Retina (tissue), 1 donor: ENCODE measurements around the gene CACNB4.
"Not testable (repeated sequence)": the region's sequence is repeated elsewhere in the genome, so short reads cannot be mapped to it uniquely, and the experiment has no call there.

Source experiments
- DNase-seq: peaks from one replicate; pipeline ENCODE4 v3.0.0-alpha.2; 2016

The CACNB4 gene

DNA sequence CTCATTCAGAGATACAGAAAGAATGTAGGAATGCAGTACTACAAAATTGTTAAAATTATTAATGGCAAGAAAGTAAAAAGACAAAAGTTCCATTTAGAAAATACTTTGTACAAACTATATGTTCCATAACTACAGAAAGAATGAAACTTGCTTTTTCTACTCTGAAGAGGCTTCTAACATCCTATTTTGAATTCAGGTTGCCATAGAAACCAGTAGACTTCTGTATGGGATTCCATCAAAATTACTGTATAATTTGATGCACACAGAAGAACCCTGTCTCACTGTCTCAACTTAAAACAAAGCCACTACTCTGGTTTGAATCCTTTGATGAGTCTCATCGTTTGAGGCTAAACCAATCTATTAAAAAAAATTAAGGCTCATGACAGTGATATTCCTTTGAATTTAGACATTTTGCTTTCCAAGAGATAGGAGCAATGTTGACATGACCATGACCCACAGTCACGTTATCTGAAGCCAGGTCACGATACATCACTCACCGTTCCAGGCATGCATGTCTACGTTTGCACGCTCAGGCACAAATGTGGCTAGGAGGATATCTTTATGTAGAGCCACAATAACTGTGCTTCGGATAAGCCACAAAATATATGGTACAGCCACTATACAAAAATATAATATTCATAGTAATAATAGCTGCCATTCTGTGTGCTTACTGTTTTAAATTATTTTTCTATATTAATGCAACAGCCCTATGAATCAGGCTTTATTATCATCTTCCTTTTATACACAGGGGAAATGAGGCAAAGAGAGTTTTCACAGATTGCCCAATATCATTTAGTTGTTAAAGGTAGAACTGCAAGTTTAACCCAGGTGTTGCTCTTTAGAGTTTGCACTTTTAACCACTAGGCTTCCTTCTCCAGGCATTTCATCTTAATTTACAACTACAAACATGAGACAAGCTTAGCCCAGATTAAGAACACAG, 82.4 kb downstream of the CACNB4 start:
- DNase-seq, result no peak

DNA sequence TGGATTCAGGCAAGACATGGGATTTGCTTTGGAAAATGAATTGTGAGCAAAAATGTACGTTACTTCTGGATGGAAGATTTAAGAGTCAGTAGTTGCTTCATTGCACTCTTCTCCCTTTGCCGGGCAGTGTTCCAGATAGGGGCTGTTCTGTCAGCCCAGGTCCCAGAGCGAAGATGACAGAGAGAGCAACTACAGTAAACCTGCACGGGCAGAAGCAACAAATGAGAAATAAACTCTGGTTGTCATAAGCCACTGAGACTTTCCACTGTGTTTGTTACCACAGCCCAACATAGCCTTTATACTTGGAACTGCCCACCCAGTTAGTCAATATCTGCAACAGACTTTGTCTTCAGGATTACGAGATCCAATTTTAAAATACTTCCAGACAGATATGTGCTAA, 83.3 kb downstream of the CACNB4 start:
- no peak for DNase-seq

GRCh38 chr2:152012697-152013096, 86.1 kb downstream of the CACNB4 start:
- no peak for DNase-seq

DNA sequence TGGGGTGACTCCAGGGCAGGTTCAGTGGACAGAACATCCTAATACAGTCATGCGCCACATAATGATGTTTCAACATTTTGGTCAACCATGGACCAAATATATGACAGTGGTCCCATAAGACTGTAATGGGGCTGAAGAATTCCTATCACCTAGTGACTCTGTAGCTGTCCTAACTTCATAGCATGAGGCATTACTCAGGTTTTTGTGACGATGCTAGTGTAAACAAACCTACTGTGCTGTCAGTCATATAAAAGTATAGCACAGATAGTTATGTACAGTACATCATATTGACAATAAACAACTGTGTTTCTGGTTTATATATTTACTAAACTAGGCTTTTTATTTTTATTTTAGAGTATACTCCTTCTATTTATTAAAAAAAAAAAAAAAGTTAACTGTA, 87.1 kb downstream of the CACNB4 start:
- DNase-seq, result no peak

DNA sequence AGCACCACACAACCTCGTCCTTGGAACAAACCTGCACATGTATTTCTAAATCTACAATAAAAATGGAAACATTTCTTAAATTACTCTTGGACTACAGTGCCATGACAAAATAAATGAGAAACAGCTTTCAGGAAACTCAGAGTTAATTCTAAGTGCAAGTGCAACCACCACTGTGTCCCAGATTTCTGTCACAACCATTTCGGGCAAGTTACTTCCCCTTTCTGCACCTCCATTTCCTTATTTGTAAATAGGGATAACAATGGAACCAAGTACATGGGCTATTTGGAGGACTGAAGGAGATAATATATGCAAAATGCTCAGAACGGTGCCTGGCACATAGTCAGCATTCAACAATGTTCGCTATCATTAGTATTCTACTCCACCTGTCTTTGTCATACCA, 93.2 kb downstream of the CACNB4 start:
- DNase-seq, result no peak

GRCh38 chr2:152003283-152003682, 95.6 kb downstream of the CACNB4 start:
- DNase-seq, result not testable (repeated sequence)

DNA sequence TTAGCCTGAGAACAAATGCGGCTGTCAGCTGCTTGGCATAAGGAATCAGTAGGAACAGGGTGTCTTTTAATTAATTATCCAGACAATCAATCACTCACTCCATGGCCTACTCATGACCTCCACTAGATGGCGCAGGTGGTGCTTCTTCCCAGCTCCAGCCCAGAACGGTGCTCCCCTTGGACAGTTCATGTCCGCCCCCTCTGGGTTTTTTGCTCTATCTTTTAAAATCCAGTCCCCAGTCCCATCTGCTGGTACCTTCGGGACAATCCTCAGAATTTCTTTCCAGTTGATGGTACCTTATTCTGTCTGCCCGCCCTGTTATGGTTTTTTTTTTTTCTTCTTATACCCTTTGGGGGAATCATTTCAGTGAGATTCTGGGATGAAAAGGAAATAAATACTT, 99.8 kb downstream of the CACNB4 start:
- peak; percentile 47 for DNase-seq

DNA sequence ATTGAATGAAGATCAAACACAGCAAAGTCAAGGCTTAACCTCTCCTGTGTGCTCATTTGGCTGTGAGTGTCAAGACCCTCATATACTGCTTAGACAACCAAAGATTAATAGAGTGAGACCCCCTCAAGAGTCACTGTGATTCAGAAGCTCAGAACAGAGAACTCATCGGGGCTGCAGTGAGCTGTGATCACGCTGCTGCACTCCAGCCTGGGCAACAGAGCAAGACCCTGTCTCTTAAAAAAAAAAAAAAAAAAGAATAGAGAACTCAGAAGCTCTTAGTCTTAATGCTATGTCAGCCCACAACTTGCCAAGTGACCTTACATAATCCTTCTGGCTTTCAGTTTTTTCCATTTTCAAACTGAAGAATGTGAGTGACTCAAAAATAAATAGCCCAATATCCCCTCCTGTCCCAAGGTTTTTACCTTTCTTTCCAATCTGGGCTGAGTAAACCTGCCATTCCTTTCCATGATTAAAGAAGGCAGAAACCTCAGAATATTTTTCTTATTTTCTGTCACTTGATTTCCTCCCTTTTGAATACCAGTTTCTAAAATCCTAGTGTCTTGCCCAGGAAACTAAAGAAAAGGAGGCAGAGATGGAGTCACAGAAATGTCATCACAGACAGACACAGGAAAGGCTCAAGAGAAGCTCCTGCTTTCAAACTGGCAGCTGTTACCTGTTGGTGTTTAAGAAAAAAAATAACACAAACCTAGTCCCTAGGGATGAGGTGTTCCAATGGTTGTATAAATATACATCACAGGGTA, 102.4 kb downstream of the CACNB4 start:
- no peak for DNase-seq

DNA sequence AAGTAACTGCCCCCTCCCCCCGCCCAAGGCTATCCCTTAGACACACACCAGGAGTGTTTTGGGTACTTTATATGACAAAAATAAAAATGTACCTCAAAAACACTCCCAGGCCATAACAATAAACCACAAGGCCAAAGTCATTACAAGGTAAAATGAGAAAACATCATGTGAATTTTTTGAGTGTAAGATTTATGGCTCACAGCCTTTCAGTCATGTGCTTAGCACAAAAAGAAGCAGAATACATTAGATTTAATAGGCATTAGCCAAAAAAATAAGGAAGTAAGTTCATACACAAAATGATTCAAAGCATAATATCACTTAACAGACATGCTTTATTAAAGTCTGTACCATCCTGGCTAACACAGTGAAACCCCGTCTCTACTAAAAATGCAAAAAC, 103.7 kb downstream of the CACNB4 start:
- DNase-seq, result no peak

- not testable (repeated sequence) for DNase-seq
Measured at GRCh38 chr2:151994178-151994577, 104.7 kb downstream of the CACNB4 start.

DNA sequence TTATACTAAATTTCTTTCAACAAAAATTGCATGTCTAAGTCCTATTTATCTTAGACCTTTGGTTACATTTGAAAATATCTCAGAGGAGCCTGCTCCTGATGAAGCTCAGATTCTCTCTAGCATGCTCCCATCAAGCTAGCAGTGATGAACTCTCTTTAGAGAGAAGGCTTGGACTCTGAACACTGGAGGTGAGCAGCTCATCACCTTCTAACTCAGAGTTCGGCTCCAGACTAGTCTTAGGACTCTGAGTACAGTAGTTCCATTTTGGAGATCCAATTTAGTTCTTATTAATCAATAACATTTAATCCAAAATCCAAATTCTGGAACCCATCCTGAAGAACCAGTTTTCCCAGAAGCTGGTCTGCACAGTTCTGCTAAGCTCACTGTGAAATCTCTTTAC, 107.8 kb downstream of the CACNB4 start:
- no peak for DNase-seq

GRCh38 chr2:151989378-151989777, 109.5 kb downstream of the CACNB4 start:
- no peak for DNase-seq

DNA sequence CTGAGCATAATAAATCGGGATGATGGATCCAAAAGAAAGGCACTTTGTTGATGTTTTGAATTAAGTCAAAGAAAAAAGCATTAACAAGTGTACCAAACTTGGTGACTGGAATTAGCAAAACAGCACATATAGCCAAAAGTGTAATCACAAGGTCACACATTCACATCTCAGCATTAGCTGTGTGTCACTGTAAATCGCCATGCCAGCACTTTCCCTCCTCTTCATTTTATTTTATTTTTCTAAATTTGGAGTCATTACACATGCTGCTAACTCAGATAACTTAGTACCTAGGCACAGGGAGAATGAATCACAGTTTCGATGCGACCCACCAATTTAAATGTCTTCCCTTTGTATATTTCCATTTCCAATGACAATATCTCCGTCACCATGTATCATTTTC, 111.4 kb downstream of the CACNB4 start:
- DNase-seq, result no peak

DNA sequence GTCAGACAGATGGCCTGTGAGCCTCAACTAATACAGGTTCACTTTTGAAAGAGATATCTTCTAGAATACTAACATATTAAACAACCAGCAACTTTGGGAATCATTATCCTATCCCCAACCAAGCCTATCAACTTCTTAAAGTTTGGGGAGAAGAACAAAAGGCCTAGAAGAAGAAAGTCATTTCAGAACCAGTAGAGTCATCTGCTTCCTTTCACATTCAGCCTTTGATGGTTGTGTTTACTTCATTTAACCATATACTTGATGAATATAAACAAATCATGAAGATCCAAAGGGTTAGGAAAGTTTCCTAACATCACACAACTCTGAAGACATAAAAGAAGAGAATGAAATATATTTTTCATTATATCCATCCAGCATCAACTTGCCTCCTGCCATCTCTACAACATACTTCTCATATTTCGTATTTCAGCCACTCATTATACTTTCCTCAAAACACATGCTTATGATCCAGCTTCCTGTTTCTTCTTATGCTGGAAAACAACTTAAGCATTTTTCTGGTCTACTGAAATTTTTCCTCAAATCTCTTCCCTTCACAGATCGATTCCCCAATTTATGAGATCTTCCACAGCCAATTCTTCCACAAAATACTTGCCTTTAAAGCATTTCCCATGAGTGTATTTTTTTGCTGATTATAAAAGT, 114.3 kb downstream of the CACNB4 start:
- no peak for DNase-seq

DNA sequence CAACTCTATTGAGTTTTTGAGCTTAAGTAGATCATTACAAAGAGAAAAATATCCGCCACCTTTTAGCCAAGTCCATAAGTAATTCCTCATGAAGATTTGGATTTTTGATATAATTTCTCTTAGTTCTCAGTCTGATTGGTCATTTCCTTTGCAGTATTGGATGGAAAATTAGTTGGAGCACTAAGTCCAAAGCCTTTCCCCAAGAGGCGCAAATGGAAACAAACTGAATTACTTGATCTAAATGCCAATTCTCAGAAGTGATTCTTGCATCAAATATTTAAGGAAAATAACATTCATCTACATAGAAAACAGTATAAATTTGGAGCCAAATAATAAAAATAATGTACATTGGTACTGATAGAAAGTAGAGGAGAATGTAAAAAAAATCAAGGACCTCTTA, 115.6 kb downstream of the CACNB4 start:
- DNase-seq, result no peak

GRCh38 chr2:151981886-151982285, 117.0 kb downstream of the CACNB4 start:
- no peak for DNase-seq

DNA sequence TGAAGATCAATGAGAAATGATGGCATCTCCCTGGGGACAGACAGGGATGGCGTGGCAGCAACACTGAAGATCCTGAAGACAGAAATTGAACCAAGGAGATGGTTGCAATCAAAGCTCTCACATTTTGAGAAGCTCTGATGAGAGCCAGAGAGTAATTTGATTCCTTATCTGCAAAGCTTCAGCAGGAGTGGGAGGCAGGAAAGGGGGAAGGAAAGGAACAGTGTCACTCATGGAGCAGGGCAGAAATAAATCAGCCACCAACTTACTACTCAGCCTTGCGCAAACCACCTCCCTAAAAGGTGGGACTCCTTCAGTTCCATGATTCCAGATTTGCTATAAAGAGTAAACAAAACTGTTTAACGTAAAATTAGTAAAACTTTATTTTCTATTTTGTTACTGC, 119.2 kb downstream of the CACNB4 start:
- no peak for DNase-seq

DNA sequence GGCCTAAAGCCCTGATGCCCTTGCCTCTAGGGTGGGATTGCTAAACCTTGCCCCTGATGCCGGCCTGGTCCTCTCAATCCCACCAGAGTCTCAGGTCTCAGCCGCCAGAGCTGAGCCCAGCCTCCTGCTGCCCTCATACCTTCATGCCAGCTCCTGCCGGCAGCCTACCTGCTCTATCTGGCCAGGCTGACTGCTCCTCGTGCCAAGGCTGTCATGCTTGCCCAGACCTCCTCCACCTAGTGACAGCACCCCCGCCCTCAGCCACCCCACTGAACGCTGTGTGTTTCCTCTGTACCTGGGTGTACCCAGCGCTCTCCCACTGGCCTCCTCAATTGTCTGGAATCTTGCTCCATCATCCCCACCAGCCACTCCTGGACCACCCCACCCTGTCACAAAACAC, 120.1 kb downstream of the CACNB4 start:
- no peak for DNase-seq

DNA sequence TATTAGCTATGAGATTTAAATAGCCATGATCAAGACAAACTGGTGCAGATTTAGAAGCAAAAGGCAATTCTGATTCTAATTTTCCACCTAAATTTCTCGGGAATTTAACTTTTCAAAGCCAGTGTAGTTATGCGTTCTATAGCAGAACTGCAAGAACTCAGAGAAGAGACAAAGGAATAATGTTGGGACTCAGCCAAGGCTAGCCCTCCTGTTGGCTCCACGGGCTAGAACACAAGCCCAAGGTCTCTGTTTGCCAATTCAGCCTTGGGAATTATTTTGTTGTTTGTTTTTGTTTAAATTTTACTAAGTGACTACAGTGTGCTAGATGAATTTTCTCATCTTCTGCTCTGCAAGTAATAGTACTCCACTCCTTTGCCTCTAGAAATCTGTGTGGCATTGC, 121.2 kb downstream of the CACNB4 start:
- no peak for DNase-seq

DNA sequence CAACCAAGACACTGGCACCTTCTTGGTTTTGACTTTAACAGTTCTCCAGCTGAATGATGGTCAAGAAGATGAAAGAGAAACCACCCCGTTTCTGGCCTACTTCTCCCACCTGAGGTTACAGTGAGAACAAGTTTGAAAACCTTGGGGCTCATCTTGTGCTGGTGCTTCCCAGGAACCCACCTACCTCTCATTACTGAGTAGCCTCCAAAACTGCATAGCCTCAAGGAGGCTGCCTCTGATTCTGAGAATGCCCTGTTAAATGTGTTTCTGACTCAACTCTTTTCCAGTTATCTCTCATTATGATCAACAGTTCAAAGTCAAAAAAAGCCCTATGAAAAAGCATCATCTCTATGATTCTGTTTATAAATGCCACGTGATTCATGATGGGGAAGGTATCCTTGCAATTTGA, 121.9 kb downstream of the CACNB4 start:
- DNase-seq, result no peak

DNA sequence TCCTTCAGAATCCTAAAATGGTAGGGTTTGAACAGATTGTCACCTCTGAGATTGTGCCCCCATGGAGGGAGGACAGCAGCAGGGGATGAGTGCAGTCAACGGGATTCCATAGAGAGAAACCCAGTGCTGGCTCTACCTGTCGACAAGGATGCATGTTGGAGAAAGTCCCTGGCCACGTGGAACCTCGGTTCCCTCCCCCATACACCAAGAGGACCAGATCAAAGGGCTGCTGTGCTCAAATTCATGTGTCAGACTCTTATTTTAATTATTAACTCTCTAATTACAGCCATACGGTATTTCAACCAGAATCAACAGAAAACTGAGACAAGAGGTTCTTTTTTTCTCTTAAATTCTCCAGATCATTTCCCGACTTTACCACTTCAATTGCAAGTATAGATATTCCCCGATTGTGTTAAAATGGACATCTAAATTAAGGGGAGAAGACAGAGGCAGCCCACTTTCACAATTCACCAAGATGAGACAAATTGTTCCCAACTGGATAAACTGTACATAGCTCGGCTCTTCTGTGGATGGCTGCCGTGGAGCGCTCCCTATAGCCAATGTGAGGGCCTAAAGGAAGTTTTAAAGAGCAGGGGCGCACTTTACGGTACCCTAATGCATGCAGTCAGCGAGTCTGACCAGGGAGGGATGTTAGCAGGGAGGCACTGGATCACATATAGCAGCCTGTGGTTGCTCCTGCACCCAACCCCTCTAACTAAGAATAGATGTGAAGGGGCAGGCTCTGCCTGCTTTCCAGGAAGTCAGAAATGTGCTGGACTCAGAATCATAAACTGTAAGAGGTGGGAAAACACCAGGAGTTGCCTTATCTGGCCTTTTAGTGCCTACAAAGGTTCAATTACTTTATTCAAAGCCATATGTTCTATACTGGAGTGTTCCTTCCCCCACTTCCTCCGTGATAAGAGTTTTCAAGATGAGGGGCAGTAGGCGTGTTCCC, 123.1 kb downstream of the CACNB4 start:
- DNase-seq, result no peak

DNA sequence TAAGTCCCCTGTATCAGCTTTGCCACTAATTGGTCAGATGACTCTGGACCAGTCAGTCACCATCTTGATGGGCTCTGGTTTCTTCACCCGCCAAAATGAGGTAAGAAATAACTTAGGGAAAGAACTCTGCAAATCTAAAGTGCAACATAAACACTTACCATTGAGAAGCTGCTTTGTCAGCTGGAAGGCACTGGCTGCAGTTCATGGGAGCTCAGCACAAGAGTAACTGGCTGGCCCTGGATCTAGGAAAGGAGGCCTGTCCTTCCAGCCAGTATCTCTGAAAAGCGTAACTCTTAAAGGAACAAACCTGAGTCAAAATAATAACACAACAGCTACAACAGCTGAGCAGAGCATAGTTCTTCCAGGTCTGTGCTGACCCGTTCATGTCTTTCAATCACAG, 123.9 kb downstream of the CACNB4 start:
- DNase-seq, result no peak

GRCh38 chr2:151973901-151974199, 125.0 kb downstream of the CACNB4 start:
- DNase-seq, result peak; percentile 63
